ENCODE measurements around the gene NLRP3.

GRCh38 chr1:247409869-247410544, 6.0 kb upstream of the NLRP3 start:
- no peak for TF ChIP-seq EZH2 (IDR thresholded peaks at IDR 0.05; ENCODE audit: insufficient read depth, poor library complexity, severe bottlenecking)
- no peak for TF ChIP-seq EZH2phosphoT487 (IDR thresholded peaks at IDR 0.05; ENCODE audit: insufficient read depth, low read depth)
